Measurements from ENCODE around the gene OR8B8. TPM values are rescaled to one million over a fixed set of nuclear protein-coding genes. Genes with fewer than 3 reads are reported as not detected.

OR8B8 gene
- total RNA-seq, 4 donors from 2014 or later = not detected

DNA sequence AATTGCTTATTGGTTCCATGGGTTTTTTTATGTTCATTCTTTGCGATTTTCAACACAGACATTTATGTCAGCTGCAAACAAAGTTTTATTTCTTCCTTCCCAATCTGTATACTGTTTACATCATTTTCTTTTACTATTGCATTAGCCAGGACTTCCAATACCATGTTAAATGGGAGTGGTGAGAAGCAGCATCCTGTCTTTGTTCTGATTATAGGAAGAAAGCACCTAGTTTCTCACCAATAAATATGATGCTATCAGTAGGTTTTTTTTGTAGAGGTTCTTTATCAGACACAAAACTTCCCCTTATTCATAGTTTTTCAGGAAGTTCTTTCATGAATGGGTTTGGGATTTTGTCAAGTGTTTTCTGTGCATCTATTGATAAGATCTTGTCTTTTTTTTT, 28.0 kb upstream of the OR8B8 start:
- 50 to 75% methylated on average over 1 of the region's 1 CpG for WGBS, 2 donors
- peaks cover 0 to 9% (median 0%) of the 10 kb centered on the region in 4 donors for H3K4me1 ChIP-seq
- TF ChIP-seq, protein P1, sequence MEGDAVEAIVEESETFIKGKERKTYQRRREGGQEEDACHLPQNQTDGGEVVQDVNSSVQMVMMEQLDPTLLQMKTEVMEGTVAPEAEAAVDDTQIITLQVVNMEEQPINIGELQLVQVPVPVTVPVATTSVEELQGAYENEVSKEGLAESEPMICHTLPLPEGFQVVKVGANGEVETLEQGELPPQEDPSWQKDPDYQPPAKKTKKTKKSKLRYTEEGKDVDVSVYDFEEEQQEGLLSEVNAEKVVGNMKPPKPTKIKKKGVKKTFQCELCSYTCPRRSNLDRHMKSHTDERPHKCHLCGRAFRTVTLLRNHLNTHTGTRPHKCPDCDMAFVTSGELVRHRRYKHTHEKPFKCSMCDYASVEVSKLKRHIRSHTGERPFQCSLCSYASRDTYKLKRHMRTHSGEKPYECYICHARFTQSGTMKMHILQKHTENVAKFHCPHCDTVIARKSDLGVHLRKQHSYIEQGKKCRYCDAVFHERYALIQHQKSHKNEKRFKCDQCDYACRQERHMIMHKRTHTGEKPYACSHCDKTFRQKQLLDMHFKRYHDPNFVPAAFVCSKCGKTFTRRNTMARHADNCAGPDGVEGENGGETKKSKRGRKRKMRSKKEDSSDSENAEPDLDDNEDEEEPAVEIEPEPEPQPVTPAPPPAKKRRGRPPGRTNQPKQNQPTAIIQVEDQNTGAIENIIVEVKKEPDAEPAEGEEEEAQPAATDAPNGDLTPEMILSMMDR (IDR thresholded peaks at IDR 0.05) = no peak
- TF ChIP-seq POLR2A (IDR thresholded peaks at IDR 0.05) (no peak), EP300 (IDR thresholded peaks at IDR 0.05) (no peak)
- no peak overlapping the region for H3K27ac ChIP-seq
- H3K9me3 ChIP-seq = no peaks in the 10 kb centered on the region
- no peak overlapping the region for H3K4me3 ChIP-seq
- no peak for DNase-seq (ENCODE audit: low spot score in 2 of 2)
- no peaks in the 10 kb centered on the region for H3K27me3 ChIP-seq
- H3K36me3 ChIP-seq = no peaks in the 10 kb centered on the region

DNA sequence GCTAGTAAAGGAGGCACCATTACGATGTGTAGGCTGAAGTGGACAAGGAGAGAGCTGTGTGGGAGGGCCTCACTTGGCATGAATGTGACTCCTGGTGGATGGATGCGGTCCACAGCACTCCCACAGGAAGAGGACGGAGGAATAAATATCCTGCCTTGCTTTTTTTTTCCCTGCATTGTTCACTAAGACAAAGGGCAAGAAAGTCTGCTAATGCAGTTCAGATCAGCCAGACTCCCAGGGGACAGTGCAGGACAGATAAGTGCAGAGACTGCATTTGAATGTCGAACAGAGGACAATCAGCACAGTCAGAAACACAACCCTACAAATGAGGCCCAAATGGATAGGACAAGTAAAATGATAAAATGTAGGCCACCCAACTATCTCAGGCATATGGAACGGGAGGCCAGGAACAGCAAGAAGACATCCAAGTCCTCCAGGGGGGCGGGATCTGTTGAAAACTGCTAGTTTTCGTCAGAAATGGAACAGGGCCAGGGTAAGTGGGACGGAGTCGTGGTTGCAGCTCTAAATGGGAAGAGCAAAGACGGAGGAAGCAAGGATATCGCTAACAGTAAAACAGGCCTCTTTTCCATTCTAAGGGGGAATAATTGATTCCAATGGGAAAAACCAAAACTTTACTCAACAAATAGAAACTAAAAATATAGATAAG, 25.2 kb upstream of the OR8B8 start:
- Histone ChIP-seq H3K4me3 (no peak overlapping the region), H3K36me3 (no peaks in the 10 kb centered on the region), H3K9me3 (no peaks in the 10 kb centered on the region), H3K27me3 (no peaks in the 10 kb centered on the region), H3K4me1 (peaks cover 0 to 9% (median 0%) of the 10 kb centered on the region in 4 donors), H3K27ac (no peak overlapping the region)
- WGBS, 2 donors = 44 to 50% methylated on average over 11 of the region's 11 CpGs
- TF ChIP-seq, protein P1 (IDR thresholded peaks at IDR 0.05) = no peak
- no peak for TF ChIP-seq POLR2A (IDR thresholded peaks at IDR 0.05)
- TF ChIP-seq EP300 (IDR thresholded peaks at IDR 0.05) = no peak
- no peak for DNase-seq (ENCODE audit: low spot score in 2 of 2)

DNA sequence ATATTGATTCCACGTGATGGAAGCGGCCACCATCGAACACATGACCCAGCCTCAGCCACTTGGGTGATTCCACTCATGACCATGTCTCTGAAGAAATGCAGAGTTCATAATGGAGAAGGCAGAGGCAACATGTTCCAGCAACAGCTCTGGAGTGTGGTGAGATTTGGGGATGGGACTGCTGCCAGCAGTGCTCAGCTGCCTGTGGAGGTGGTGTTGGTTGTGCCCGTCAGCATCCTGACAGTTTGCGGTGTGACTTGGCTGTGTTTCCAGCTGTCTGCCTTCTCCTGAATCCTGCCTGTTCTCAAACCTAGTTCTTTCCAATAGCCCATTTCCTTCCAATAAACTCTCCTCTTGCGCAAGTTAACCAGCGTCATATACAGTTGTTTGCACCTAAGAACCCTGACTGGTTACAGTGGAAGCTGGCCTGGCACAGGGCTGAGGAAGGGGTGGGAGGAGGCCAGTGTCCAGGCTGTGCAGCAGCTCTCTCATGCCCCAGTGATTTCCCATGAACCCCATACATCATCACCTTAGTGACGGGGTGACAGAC, 22.0 kb upstream of the OR8B8 start:
- TF ChIP-seq POLR2A (IDR thresholded peaks at IDR 0.05) (no peak), EP300 (IDR thresholded peaks at IDR 0.05) (no peak)
- Histone ChIP-seq H3K36me3 (no peaks in the 10 kb centered on the region), H3K27me3 (no peaks in the 10 kb centered on the region), H3K4me1 (peaks cover 0 to 9% (median 0%) of the 10 kb centered on the region in 4 donors), H3K9me3 (no peaks in the 10 kb centered on the region), H3K4me3 (no peak overlapping the region), H3K27ac (no peak overlapping the region)
- no peak for DNase-seq (ENCODE audit: low spot score in 2 of 2)
- WGBS, 2 donors = 83 to 85% methylated on average over 8 of the region's 8 CpGs

DNA sequence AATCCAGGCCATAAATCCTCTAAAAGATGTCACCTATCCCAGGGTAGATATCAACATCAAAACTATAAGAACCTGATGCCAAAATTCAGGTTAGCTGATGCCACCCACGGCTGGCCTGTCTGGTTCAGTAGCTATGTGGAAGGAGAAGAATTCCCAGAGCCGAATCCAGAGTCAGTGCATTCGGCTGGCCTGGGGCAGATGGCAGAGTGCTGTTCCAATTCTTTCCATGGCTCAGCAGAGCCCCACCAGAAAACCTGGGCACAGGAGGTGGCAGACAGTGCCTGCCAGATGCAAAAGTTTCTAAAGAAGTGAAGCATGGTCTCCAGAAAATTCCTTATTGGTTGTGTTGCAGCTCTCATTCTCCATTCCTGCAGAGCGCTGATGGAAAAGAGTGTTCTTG, 19.9 kb upstream of the OR8B8 start:
- no peaks in the 10 kb centered on the region for H3K27me3 ChIP-seq
- DNase-seq (ENCODE audit: low spot score in 2 of 2) = no peak
- H3K4me3 ChIP-seq = no peak overlapping the region
- H3K36me3 ChIP-seq = no peaks in the 10 kb centered on the region
- H3K9me3 ChIP-seq = no peaks in the 10 kb centered on the region
- WGBS, 2 donors = 86 to 92% methylated on average over 4 of the region's 4 CpGs
- H3K4me1 ChIP-seq = peaks cover 0 to 1% (median 0%) of the 10 kb centered on the region in 4 donors
- no peak overlapping the region for H3K27ac ChIP-seq
- TF ChIP-seq EP300 (IDR thresholded peaks at IDR 0.05) (no peak), POLR2A (IDR thresholded peaks at IDR 0.05) (no peak)
- TF ChIP-seq, protein P1 (IDR thresholded peaks at IDR 0.05) = no peak

DNA sequence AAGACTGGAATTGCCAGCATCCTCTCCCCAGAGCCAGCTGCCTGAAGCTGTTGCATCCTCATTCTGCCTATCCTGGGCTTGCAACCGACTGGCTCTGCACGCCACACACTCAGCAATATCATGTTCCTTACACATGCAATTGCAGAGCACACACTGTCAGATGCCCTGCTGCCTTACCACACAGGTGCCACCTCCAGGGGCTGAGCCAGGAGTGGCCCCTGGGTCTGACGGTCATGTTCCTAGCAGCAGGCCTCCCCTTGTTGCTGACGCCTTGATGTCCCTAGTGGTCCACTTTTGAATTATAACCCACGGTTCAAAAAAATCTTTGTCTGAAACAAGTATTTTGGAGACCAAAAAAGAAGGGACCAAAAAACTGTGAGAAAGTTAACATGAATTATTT, 18.5 kb upstream of the OR8B8 start:
- no peak overlapping the region for H3K27ac ChIP-seq
- TF ChIP-seq, protein P1 (IDR thresholded peaks at IDR 0.05) = no peak
- TF ChIP-seq POLR2A (IDR thresholded peaks at IDR 0.05) (no peak), EP300 (IDR thresholded peaks at IDR 0.05) (no peak)

More for the DNA sequence above, 18.5 kb upstream of the OR8B8 start:
- Histone ChIP-seq H3K27me3 (no peaks in the 10 kb centered on the region), H3K4me1 (no peaks in the 10 kb centered on the region), H3K9me3 (no peaks in the 10 kb centered on the region), H3K36me3 (no peaks in the 10 kb centered on the region), H3K4me3 (no peak overlapping the region)
- DNase-seq (ENCODE audit: low spot score in 2 of 2) = no peak
- 70 to 72% methylated on average over 5 of the region's 5 CpGs for WGBS, 2 donors

Data from tibial nerve (tissue), 4 donors.